Caco-2 (cell line): ENCODE data around the gene DIPK2A. TPM values are rescaled to one million over a fixed set of nuclear protein-coding genes. Genes with fewer than 3 reads are reported as not detected.

ENCODE experiments used
- BruUV-seq: library from RNA; stranded (reverse); fragments of 400-500 nt; replicated peaks from 2 replicates; lab custom pipeline; 2021; lab: Mats Ljungman, UMichigan
- CTCF ChIA-PET: fragments of 300-600 bp; sonication (Branson Sonifier 250); formaldehyde crosslinking; loops from one replicate; lab custom pipeline; 2022; ENCODE audit warnings: antibody characterized with exemption; lab: Charles Lee
- POLR2A ChIA-PET: fragments of 300-600 bp; sonication (Branson Sonifier 250); formaldehyde crosslinking; loops from one replicate; lab custom pipeline; 2022; ENCODE audit warnings: antibody characterized with exemption; lab: Charles Lee
- DNase-seq, 2 experiments: peaks; one replicate each; pipeline versions ENCODE4 v3.0.0 to v3.0.0-alpha.2; 2020 to 2022
- H3K27me3 ChIP-seq: replicated peaks from 2 replicates; pipeline ENCODE4 v1.6.0; 2011; ENCODE audit warnings: low read length; ENCODE audit not compliant: control insufficient read depth, insufficient read depth
- H3K36me3 ChIP-seq: 2 replicates; pipeline ENCODE4 v1.5.1; 2011; ENCODE audit warnings: low read length; ENCODE audit not compliant: control insufficient read depth, insufficient read depth
- H3K4me1 ChIP-seq: fragments of 250-450 bp; sonication (Bioruptor Pico); 2 replicates; pipeline ENCODE4 v1.5.1; 2020; ENCODE audit warnings: mild to moderate bottlenecking
- H3K4me3 ChIP-seq: 2 replicates; pipeline ENCODE4 v1.5.1; 2011; ENCODE audit warnings: low read depth, mild to moderate bottlenecking, control low read depth, low read length
- H3K9me3 ChIP-seq: fragments of 250-450 bp; sonication (Bioruptor Pico); 2 replicates; pipeline ENCODE4 v1.5.1; 2020; ENCODE audit warnings: mild to moderate bottlenecking, moderate library complexity
- H3K27ac Mint-ChIP-seq: one replicate; pipeline ENCODE4 v1.8.0; 2022; ENCODE audit warnings: mixed read lengths; ENCODE audit not compliant: unreplicated experiment
- H3K27me3 Mint-ChIP-seq: one replicate; pipeline ENCODE4 v1.8.0; 2022; ENCODE audit warnings: mixed read lengths; ENCODE audit not compliant: insufficient read depth, unreplicated experiment
- H3K36me3 Mint-ChIP-seq: one replicate; pipeline ENCODE4 v1.8.0; 2022; ENCODE audit warnings: mild to moderate bottlenecking, mixed read lengths; ENCODE audit not compliant: insufficient read depth, unreplicated experiment
- H3K4me1 Mint-ChIP-seq: one replicate; pipeline ENCODE4 v1.8.0; 2022; ENCODE audit warnings: low read depth, mixed read lengths; ENCODE audit not compliant: unreplicated experiment
- H3K4me3 Mint-ChIP-seq: one replicate; pipeline ENCODE4 v1.8.0; 2022; ENCODE audit warnings: mild to moderate bottlenecking, moderate library complexity, mixed read lengths; ENCODE audit not compliant: unreplicated experiment
- H3K9me3 Mint-ChIP-seq: one replicate; pipeline ENCODE4 v1.8.0; 2022; ENCODE audit warnings: mixed read lengths; ENCODE audit not compliant: unreplicated experiment
- intact Hi-C: fragments of 100-400 bp; cut with micrococcal nuclease; formaldehyde crosslinking; loops from one replicate; pipeline ENCODE4 v1.10.0; 2022; ENCODE audit not compliant: unreplicated experiment
- total RNA-seq: library from RNA; stranded (reverse); gene quantifications from 2 replicates; pipeline ENCODE4 v1.2.3, GENCODE V29; 2022
- TF ChIP-seq, protein P1 (sequence below), 2 experiments: fragments of 200-600 bp in 1 of 2; IDR thresholded peaks; 1 replicate in 1 of 2; 2 replicates in 1 of 2; pipeline versions ENCODE4 v1.5.1 to v1.8.0; 2011 to 2022; ENCODE audit warnings: antibody characterized with exemption in 1 of 2, control low read depth in 1 of 2, inconsistent platforms in 1 of 2, low read depth in 1 of 2, low read length in 1 of 2, mild to moderate bottlenecking in 1 of 2, moderate library complexity in 1 of 2; ENCODE audit not compliant: insufficient read depth in 1 of 2, severe bottlenecking in 1 of 2, unreplicated experiment in 1 of 2

DIPK2A gene
- total RNA-seq, 1 experiment from 2014 or later, result 29.0 TPM

DNA sequence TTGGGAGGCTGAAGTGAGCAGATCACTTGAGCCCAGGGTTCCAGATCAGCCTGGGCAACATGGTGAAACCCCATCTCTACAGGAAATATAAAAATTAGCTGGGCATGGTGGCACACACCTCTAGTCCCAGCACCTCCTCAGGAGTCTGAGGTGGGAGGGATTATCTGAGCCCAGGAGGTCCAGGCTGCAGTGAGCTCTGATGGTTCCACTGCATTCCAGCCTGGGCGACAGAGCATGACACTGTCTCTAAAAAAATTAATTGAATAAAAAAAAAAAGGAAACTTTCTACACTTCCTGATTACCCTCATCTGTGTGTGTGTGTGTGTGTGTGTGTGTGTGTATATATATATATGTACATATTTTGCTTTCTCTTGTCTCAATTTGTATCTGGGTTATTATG lies 31.4 kb downstream of the DIPK2A start:
- no peaks in the 10 kb centered on the region; the same call in 1 of the 2 replicates for H3K36me3 ChIP-seq
- Mint-ChIP-seq H3K9me3 (no peaks in the 10 kb centered on the region), H3K36me3 (peaks cover 11% of the 10 kb centered on the region), H3K27ac (no peak overlapping the region), H3K4me1 (no peaks in the 10 kb centered on the region), H3K4me3 (no peak overlapping the region), H3K27me3 (no peaks in the 10 kb centered on the region)
- BruUV-seq, result no TSS peak
- CTCF ChIA-PET, result no interaction called here
- no peaks in the 10 kb centered on the region for H3K9me3 ChIP-seq
- POLR2A ChIA-PET, result no interaction called here
- TF ChIP-seq, protein P1, sequence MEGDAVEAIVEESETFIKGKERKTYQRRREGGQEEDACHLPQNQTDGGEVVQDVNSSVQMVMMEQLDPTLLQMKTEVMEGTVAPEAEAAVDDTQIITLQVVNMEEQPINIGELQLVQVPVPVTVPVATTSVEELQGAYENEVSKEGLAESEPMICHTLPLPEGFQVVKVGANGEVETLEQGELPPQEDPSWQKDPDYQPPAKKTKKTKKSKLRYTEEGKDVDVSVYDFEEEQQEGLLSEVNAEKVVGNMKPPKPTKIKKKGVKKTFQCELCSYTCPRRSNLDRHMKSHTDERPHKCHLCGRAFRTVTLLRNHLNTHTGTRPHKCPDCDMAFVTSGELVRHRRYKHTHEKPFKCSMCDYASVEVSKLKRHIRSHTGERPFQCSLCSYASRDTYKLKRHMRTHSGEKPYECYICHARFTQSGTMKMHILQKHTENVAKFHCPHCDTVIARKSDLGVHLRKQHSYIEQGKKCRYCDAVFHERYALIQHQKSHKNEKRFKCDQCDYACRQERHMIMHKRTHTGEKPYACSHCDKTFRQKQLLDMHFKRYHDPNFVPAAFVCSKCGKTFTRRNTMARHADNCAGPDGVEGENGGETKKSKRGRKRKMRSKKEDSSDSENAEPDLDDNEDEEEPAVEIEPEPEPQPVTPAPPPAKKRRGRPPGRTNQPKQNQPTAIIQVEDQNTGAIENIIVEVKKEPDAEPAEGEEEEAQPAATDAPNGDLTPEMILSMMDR (IDR thresholded peaks at IDR 0.05; ENCODE audit: insufficient read depth in 1 of 2, low read depth in 1 of 2, low read length in 1 of 2, severe bottlenecking in 1 of 2, unreplicated experiment in 1 of 2), result no peak
- intact Hi-C loops, result no loop called here
- no peaks in the 10 kb centered on the region for H3K4me1 ChIP-seq
- H3K27me3 ChIP-seq, result no peaks in the 10 kb centered on the region
- no peak overlapping the region for H3K4me3 ChIP-seq
- no peak for DNase-seq

DNA sequence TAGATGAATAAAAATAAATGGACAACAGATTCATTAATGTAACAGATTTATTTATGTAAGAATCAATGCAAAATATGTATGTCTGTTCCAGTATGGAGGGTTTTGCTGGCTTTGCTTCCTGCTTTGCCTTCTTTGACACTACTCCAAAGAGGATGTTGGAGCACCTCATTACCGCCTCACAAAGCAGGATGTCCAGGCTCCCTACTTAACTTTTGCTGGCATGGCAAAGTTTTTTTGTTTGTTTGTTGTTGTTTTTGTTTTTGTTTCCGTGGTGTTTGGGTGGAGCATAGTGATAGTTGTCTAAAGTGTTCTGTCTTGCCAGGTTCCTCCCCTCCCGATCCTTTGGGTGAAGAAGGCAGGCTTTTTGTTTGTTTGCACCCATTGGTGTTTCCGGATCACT lies 38.7 kb downstream of the DIPK2A start:
- BruUV-seq, result no TSS peak
- POLR2A ChIA-PET, result no interaction called here
- H3K27me3 Mint-ChIP-seq, result no peaks in the 10 kb centered on the region

DNA sequence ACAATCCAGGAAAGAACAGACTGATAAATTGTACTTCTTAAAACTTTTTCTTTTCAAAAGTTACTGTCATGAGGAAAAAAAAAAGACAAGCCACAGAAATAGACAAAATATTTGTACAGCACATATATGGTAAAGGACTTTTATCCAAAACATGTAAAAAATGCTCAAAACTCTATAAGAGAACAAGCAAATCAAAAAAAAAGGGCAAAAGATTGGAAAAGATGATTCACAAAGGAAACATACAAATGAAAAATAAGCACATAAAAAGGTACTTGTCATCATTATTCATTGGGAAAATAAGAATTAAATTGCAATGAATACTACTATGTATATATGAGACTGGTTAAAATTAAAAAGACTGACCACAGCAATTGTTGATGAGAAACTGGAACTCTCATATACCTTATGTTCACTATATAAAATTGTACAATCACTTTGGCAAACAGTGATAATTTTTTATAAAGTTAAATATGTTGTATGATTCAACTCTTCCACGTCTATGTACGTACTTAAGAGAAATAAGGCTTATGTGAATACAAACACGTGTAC lies 39.7 kb downstream of the DIPK2A start:
- no TSS peak for BruUV-seq
- Mint-ChIP-seq H3K36me3 (no peaks in the 10 kb centered on the region), H3K27ac (no peak overlapping the region), H3K27me3 (no peaks in the 10 kb centered on the region), H3K9me3 (no peaks in the 10 kb centered on the region), H3K4me3 (no peak overlapping the region), H3K4me1 (no peaks in the 10 kb centered on the region)
- ChIA-PET POLR2A (no interaction called here), CTCF (no interaction called here)
- no peak overlapping the region for H3K4me3 ChIP-seq
- intact Hi-C loops, result no loop called here
- H3K4me1 ChIP-seq, result no peaks in the 10 kb centered on the region
- H3K27me3 ChIP-seq, result no peaks in the 10 kb centered on the region
- no peaks in the 10 kb centered on the region for H3K36me3 ChIP-seq
- TF ChIP-seq, protein P1 (IDR thresholded peaks at IDR 0.05; ENCODE audit: insufficient read depth in 1 of 2, low read depth in 1 of 2, low read length in 1 of 2, severe bottlenecking in 1 of 2, unreplicated experiment in 1 of 2), result no peak
- no peak for DNase-seq
- H3K9me3 ChIP-seq, result no peaks in the 10 kb centered on the region

More for the DNA sequence above, 38.7 kb downstream of the DIPK2A start:
- no peaks in the 10 kb centered on the region for H3K36me3 ChIP-seq
- no peaks in the 10 kb centered on the region for H3K4me1 ChIP-seq
- no peak overlapping the region for H3K4me3 ChIP-seq
- intact Hi-C loops, result no loop called here
- no peaks in the 10 kb centered on the region for H3K36me3 Mint-ChIP-seq
- H3K9me3 ChIP-seq, result no peaks in the 10 kb centered on the region
- no peaks in the 10 kb centered on the region for H3K9me3 Mint-ChIP-seq
- no peaks in the 10 kb centered on the region for H3K27me3 ChIP-seq
- no peak for DNase-seq
- H3K4me1 Mint-ChIP-seq, result no peaks in the 10 kb centered on the region
- no peak overlapping the region for H3K4me3 Mint-ChIP-seq
- TF ChIP-seq, protein P1 (IDR thresholded peaks at IDR 0.05; ENCODE audit: insufficient read depth in 1 of 2, low read depth in 1 of 2, low read length in 1 of 2, severe bottlenecking in 1 of 2, unreplicated experiment in 1 of 2), result no peak
- CTCF ChIA-PET, result no interaction called here
- H3K27ac Mint-ChIP-seq, result no peak overlapping the region
